BLaER1 treated with 17β-estradiol and CSF1 and Interleukin-3, amounts not matched to agents 10 nM and 100 nM (cell line): ENCODE results near the gene CELF6.

Experiments
- H3K27ac ChIP-seq, 11 experiments: shearing (Covaris generic); formaldehyde crosslinking; 2 replicates each; pipeline ENCODE4 v1.8.1; 2022
- H3K27me3 ChIP-seq, 11 experiments: shearing (Covaris generic); formaldehyde crosslinking; 2 replicates each; pipeline ENCODE4 v1.8.1; 2022
- H3K36me3 ChIP-seq, 11 experiments: shearing (Covaris generic); formaldehyde crosslinking; 2 replicates each; pipeline ENCODE4 v1.8.1; 2022
- H3K4me1 ChIP-seq, 10 experiments: shearing (Covaris generic); formaldehyde crosslinking; 2 replicates each; pipeline ENCODE4 v1.8.1; 2022
- H3K4me2 ChIP-seq, 11 experiments: shearing (Covaris generic); formaldehyde crosslinking; 2 replicates each; pipeline ENCODE4 v1.8.1; 2022
- H3K4me3 ChIP-seq, 10 experiments: shearing (Covaris generic); formaldehyde crosslinking; 2 replicates each; pipeline ENCODE4 v1.8.1; 2022
- H3K9ac ChIP-seq, 11 experiments: shearing (Covaris generic); formaldehyde crosslinking; 2 replicates each; pipeline ENCODE4 v1.8.1; 2022
- H3K9me3 ChIP-seq, 11 experiments: shearing (Covaris generic); formaldehyde crosslinking; replicated peaks in 1 of 11; 2 replicates each; pipeline ENCODE4 v1.8.1; 2022
- H4K20me1 ChIP-seq, 11 experiments: shearing (Covaris generic); formaldehyde crosslinking; 2 replicates each; pipeline ENCODE4 v1.8.1; 2022
- Cebpa-rat ChIP-seq, 11 experiments: shearing (Covaris generic); IDR thresholded peaks; 2 replicates each; pipeline ENCODE4 v1.8.1; 2022

CELF6 gene

DNA sequence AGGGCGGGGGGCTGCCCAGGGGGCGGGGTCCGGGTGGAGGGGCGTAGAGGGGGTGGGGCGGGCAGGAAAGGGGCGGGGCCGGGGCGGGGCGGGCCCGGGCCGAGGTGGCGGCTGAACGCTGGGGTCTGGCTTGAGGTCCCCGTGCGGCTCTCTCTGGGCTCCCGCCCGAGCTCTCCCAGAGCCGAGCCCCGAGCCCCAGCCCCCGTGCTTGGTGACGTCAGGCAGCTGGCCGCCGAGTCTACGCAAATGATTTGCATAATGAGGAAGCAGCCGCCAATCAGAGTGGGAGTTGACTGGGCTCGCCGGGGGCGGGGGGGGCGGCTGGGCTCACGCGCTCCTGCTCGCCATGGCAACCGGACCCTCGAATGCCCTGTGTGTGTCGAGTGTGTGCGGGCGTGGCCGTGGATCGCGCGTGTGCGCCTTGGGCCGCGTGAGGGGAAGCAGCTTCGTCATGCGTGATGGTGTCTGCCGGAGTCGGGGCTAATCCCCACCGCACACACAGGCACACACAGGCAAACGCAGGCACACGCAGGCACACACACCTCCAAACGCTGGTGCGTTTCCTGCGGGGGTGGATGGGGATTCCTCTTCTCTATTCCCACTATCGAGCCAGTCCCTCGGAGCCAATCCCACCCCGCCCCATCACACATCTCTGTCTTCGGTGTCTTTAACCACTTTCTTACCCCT is at the start of gene CELF6:
CELF6 (minus strand) TSS at position 173 of the 687 bp plus-strand sequence. CDS start 283 bp downstream, outside the sequence.
- Histone ChIP-seq H3K4me3 (peak within 1 kb of the TSS; percentile 41 to 67 (median 54)), H3K4me1 (peaks cover 18 to 62% (median 21%) of the 10 kb centered on the region in 10 experiments), H3K9ac (peak within 1 kb of the TSS in 8 of 11 experiments; percentile 0 to 68 (median 47); a peak in 12 of 22 replicates), H3K27me3 (no peaks in the 10 kb centered on the region; a peak in 1 of 22 replicates), H3K36me3 (peaks cover 0 to 23% (median 17%) of the 10 kb centered on the region in 11 experiments; a peak in 15 of 22 replicates), H4K20me1 (peaks cover 0 to 7% (median 0%) of the 10 kb centered on the region in 11 experiments; a peak in 1 of 22 replicates), H3K4me2 (peak within 1 kb of the TSS; percentile 62 to 95 (median 81)), H3K27ac (peak within 1 kb of the TSS in 3 of 11 experiments; percentile 44 to 59 (median 56); a peak in 5 of 22 replicates), H3K9me3 (peaks cover 9 to 28% (median 20%) of the 10 kb centered on the region in 11 experiments; a peak in 20 of 22 replicates)
- no peak for TF ChIP-seq Cebpa-rat (IDR thresholded peaks at IDR 0.05)

DNA sequence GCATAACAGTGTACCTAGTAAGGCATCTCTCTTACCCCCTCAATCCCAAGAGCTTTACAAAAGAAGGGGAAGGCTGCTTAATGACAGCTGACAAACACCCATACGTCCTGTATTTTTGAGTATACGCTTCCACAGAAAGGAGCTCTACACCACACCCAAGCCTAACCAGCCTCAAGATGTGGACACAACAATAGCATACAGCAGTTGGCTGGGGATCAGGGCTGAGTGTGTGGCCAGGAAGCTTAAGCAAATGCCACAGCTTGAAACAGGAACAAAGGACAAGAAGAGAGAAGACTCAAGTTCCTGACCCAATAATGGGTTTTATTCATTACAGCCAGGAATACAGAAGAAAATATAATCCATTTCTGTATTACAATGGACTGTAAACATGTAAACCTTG is 48.9 kb upstream of the CELF6 start:
- Histone ChIP-seq H3K36me3 (peaks cover 16 to 61% (median 33%) of the 10 kb centered on the region in 11 experiments; a peak in 21 of 22 replicates), H3K4me3 (peak overlapping the region in 6 of 10 experiments; percentile 16 to 44 (median 30); a peak in 10 of 20 replicates), H3K9ac (peak overlapping the region in 9 of 11 experiments; percentile 21 to 77 (median 70); a peak in 16 of 22 replicates), H4K20me1 (peaks cover 0 to 100% (median 9%) of the 10 kb centered on the region in 11 experiments; a peak in 13 of 22 replicates), H3K27me3 (no peaks in the 10 kb centered on the region), H3K9me3 (no peaks in the 10 kb centered on the region), H3K4me2 (peak overlapping the region in 10 of 11 experiments; percentile 6 to 96 (median 88); a peak in 19 of 22 replicates), H3K4me1 (peaks cover 45 to 93% (median 90%) of the 10 kb centered on the region in 10 experiments), H3K27ac (peak overlapping the region in 9 of 11 experiments; percentile 66 to 100 (median 83); a peak in 19 of 22 replicates)
- no peak for TF ChIP-seq Cebpa-rat (IDR thresholded peaks at IDR 0.05)

DNA sequence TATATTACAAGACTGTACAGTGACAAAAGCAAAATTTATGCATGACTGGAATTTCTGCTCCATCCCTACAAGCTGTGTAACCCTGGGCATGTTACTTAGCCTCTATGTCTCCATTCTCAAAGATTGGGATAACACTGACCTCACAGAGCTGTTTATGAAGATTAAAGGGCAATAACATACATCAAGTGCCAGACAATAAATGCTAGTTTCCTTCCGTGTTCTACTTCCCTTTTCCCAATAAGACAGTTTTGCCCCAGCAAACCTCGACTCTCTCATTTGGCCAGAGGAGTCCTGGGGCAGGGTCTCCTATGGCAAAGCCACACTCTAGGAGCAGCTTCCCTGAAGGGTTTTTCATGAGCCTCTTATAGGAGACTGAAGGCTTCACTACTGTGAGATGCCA is 48.4 kb upstream of the CELF6 start:
- Histone ChIP-seq H3K27ac (peak overlapping the region in 9 of 11 experiments; percentile 66 to 100 (median 83); a peak in 19 of 22 replicates), H3K4me3 (peak overlapping the region in 6 of 10 experiments; percentile 16 to 44 (median 28); a peak in 9 of 20 replicates), H3K4me1 (peaks cover 41 to 88% (median 84%) of the 10 kb centered on the region in 10 experiments), H3K9ac (peak overlapping the region in 9 of 11 experiments; percentile 21 to 77 (median 70); a peak in 16 of 22 replicates), H3K27me3 (no peaks in the 10 kb centered on the region), H4K20me1 (peaks cover 0 to 100% (median 13%) of the 10 kb centered on the region in 11 experiments; a peak in 15 of 22 replicates), H3K4me2 (peak overlapping the region; percentile 6 to 96 (median 85); a peak in 20 of 22 replicates), H3K36me3 (peaks cover 22 to 61% (median 38%) of the 10 kb centered on the region in 11 experiments; a peak in 21 of 22 replicates), H3K9me3 (no peaks in the 10 kb centered on the region)
- TF ChIP-seq Cebpa-rat (IDR thresholded peaks at IDR 0.05): no peak

DNA sequence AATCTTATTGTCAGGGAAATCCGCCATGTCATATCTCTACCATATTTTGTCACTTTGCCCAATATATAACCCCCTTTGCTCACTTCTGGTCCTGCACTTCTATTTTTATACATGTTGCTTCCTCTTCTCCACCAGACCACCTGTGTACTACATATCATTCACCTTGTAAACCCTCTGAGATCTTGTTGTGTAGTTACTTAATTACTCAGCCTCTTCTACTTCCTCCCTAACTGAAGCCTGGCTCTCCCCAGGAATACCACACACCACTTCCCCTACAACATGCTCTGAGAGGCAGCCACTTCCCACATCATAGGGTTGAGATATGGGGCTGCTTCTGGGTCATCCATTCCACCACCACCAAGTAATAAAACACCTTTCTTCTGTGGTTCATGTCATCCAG is 45.9 kb upstream of the CELF6 start:
- peak in 1 of 11 experiments; percentile 28; a peak in 1 of 22 replicates for TF ChIP-seq Cebpa-rat (IDR thresholded peaks at IDR 0.05)
- H3K4me2 ChIP-seq: peak overlapping the region; percentile 62 to 96 (median 85)
- no peaks in the 10 kb centered on the region for H3K9me3 ChIP-seq
- H3K9ac ChIP-seq: peak overlapping the region in 2 of 11 experiments; percentile 31 to 43; a peak in 2 of 22 replicates
- peak overlapping the region in 9 of 11 experiments; percentile 66 to 100 (median 80); a peak in 17 of 22 replicates for H3K27ac ChIP-seq
- peaks cover 33 to 87% (median 61%) of the 10 kb centered on the region in 10 experiments for H3K4me1 ChIP-seq
- H3K4me3 ChIP-seq: 0 out of 20 replicates have a peak overlapping the region, but pooled peaks of 1 of the 10 experiments have one; percentile 18
- H3K27me3 ChIP-seq: no peaks in the 10 kb centered on the region
- peaks cover 30 to 60% (median 42%) of the 10 kb centered on the region in 11 experiments for H3K36me3 ChIP-seq
- H4K20me1 ChIP-seq: peaks cover 0 to 100% (median 36%) of the 10 kb centered on the region in 11 experiments; a peak in 18 of 22 replicates

DNA sequence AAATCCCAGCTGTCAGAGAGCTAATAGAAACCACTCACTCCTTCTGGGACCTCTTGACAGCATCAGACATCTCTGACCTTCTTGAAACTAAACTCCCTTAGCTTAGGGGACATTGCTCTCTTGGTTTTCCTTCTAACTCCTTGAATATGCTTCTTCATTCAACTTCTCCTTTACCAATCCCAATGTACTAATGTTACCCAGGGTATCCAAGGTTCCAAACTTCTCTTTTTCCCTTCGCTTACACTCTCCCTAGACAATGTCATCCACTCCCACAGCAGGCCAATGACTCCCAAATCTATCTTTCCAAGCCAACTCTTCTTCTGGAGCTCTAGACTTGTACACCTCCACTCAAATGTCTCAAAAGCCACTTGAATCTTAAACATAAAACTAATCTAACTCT is 41.2 kb upstream of the CELF6 start:
- peak overlapping the region in 4 of 11 experiments; percentile 18 to 82 (median 76); a peak in 6 of 22 replicates for H3K4me2 ChIP-seq
- H3K27me3 ChIP-seq: no peaks in the 10 kb centered on the region
- H3K27ac ChIP-seq: no peak overlapping the region
- H3K36me3 ChIP-seq: peaks cover 38 to 70% (median 50%) of the 10 kb centered on the region in 11 experiments
- no peak overlapping the region for H3K4me3 ChIP-seq
- no peak overlapping the region for H3K9ac ChIP-seq
- H3K4me1 ChIP-seq: peaks cover 6 to 87% (median 34%) of the 10 kb centered on the region in 10 experiments
- no peaks in the 10 kb centered on the region for H3K9me3 ChIP-seq
- no peak for TF ChIP-seq Cebpa-rat (IDR thresholded peaks at IDR 0.05)
- peaks cover 39 to 100% (median 77%) of the 10 kb centered on the region in 11 experiments for H4K20me1 ChIP-seq

DNA sequence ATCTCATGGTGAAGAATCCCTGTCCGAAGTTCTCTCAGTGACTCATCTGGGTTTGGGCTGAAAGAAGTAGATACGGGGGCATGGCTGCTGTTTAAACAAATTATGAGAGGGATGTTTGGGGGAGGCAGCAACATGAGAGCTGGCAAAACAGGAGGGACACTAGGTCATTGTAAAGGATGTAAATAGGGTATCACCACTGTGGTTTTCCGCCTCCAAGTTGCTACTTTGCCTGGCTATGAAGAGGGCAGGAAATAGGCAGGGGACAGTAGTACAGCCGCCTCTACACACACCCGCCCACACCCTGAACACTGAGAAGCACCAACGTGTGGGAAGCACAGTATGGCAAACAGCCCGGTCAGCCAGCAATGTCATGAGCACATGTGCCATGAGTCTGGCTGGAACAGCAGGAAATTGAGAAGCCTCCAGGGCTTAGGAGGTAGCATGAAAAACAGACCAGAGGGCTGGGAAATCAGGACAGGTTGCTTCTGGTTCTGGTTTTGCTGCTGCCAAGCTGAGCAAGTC is 38.8 kb upstream of the CELF6 start:
- Histone ChIP-seq H3K4me1 (peaks cover 0 to 79% (median 19%) of the 10 kb centered on the region in 10 experiments; a peak in 12 of 20 replicates), H3K4me3 (no peak overlapping the region), H3K27ac (peak overlapping the region in 5 of 11 experiments; percentile 10 to 35 (median 21); a peak in 5 of 22 replicates), H3K9ac (peak overlapping the region in 1 of 11 experiments; percentile 36; a peak in 3 of 22 replicates), H3K27me3 (no peaks in the 10 kb centered on the region), H3K4me2 (peak overlapping the region in 5 of 11 experiments; percentile 31 to 82 (median 75); a peak in 9 of 22 replicates), H3K36me3 (peaks cover 59 to 85% (median 73%) of the 10 kb centered on the region in 11 experiments), H3K9me3 (no peaks in the 10 kb centered on the region), H4K20me1 (peaks cover 35 to 100% (median 82%) of the 10 kb centered on the region in 11 experiments)
- TF ChIP-seq Cebpa-rat (IDR thresholded peaks at IDR 0.05): no peak

DNA sequence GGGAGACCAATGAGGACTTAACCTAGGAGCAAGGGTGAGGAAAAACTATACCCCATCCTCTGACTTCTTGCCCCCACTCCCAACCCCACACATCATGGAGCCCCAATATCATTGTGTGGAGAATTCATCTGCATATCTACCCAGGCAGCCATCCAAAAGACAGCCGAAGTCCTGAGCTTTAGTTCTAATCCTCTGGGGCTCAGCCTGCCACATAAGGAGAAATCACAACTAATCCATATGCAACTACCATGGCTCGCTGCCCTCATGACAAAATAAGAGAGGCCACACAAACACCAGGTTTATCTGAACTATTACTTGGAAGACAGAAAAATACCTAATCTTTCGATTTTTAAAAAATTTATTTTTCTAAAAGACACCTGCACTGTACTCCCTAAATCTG is 38.2 kb upstream of the CELF6 start:
- H3K27me3 ChIP-seq: no peaks in the 10 kb centered on the region
- peaks cover 61 to 86% (median 73%) of the 10 kb centered on the region in 11 experiments for H3K36me3 ChIP-seq
- H3K4me1 ChIP-seq: peaks cover 0 to 74% (median 19%) of the 10 kb centered on the region in 10 experiments; a peak in 12 of 20 replicates
- TF ChIP-seq Cebpa-rat (IDR thresholded peaks at IDR 0.05): no peak
- peak overlapping the region in 4 of 11 experiments; percentile 16 to 82 (median 76); a peak in 7 of 22 replicates for H3K4me2 ChIP-seq
- H4K20me1 ChIP-seq: peaks cover 35 to 100% (median 81%) of the 10 kb centered on the region in 11 experiments
- no peak overlapping the region for H3K4me3 ChIP-seq
- H3K27ac ChIP-seq: peak overlapping the region in 1 of 11 experiments; percentile 35; a peak in 1 of 22 replicates
- no peak overlapping the region for H3K9ac ChIP-seq
- H3K9me3 ChIP-seq: no peaks in the 10 kb centered on the region

DNA sequence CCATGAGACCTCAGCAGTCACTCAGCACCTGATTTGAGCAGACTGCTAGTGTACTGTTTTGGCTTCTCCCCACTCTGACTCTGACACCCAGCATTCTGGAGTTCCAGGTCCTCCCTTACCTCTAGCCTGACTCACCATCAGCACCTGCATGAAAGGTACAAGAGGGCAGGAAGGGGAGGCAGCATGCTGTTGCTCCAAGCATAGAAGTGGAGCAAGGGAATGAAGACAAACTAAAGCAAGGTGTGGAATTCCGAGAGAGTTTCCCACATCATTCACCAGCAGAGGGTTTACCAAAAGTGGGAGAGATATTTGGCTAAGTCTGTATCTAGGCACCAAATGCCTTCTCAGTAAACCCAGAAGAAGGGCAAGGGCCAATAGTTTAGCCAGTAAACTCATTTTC is 34.5 kb upstream of the CELF6 start:
- no peak for TF ChIP-seq Cebpa-rat (IDR thresholded peaks at IDR 0.05)
- peaks cover 87 to 100% (median 94%) of the 10 kb centered on the region in 11 experiments for H3K36me3 ChIP-seq
- peaks cover 18 to 98% (median 50%) of the 10 kb centered on the region in 11 experiments for H4K20me1 ChIP-seq

More for the DNA sequence above, 34.5 kb upstream of the CELF6 start:
- no peak overlapping the region for H3K9ac ChIP-seq
- H3K27ac ChIP-seq: no peak overlapping the region
- H3K9me3 ChIP-seq: no peaks in the 10 kb centered on the region
- H3K27me3 ChIP-seq: no peaks in the 10 kb centered on the region
- H3K4me3 ChIP-seq: no peak overlapping the region
- H3K4me2 ChIP-seq: no peak overlapping the region
- peaks cover 0 to 39% (median 16%) of the 10 kb centered on the region in 10 experiments; a peak in 11 of 20 replicates for H3K4me1 ChIP-seq
